Activated naive CD4-positive, alpha-beta T cell treated with anti-CD3 and anti-CD28 coated beads, Interleukin-2, amount 50 U/mL, for 72 hours (primary cell): ENCODE measurements around the gene SKA2. TPM values are rescaled to one million over a fixed set of nuclear protein-coding genes. Genes with fewer than 3 reads are reported as not detected.
"Not testable (repeated sequence)": the region's sequence is repeated elsewhere in the genome, so short reads cannot be mapped to it uniquely, and the experiment has no call there.

Source experiments
- ATAC-seq, 2 donors: fragments of 150-1000 bp; cut with Tn5 transposase; 2 replicates each; pipeline ENCODE4 v1.10.0; 2021; ENCODE audit warnings: mild to moderate bottlenecking in 2 of 2, moderate library complexity in 2 of 2
- DNase-seq, 2 donors: peaks; one replicate each; pipeline ENCODE4 v3.0.0; 2021 to 2022; ENCODE audit warnings: low spot score in 2 of 2
- H3K27ac Mint-ChIP-seq, 2 donors: one replicate each; pipeline ENCODE4 v1.8.0; 2022; ENCODE audit warnings: mild to moderate bottlenecking in 2 of 2, mixed read lengths in 2 of 2
- H3K36me3 Mint-ChIP-seq, 2 donors: one replicate each; pipeline ENCODE4 v1.8.0; 2022; ENCODE audit warnings: mixed read lengths in 2 of 2
- H3K9me3 Mint-ChIP-seq, 2 donors: one replicate each; pipeline ENCODE4 v1.8.0; 2022; ENCODE audit warnings: mixed read lengths in 2 of 2
- total RNA-seq, 2 donors: library from RNA; stranded (reverse); gene quantifications; one replicate each; pipeline ENCODE4 v1.2.3, GENCODE V29; 2022

SKA2 gene
- total RNA-seq, 2 donors from 2014 or later = 74.0 to 89.9 TPM

- Mint-ChIP-seq H3K27ac (no peak overlapping the region), H3K36me3 (no peaks in the 10 kb centered on the region), H3K9me3 (no peaks in the 10 kb centered on the region)
- no peak for DNase-seq
- no peak for ATAC-seq
Observed at GRCh38 chr17:59160157-59161025, 5.4 kb upstream of the SKA2 start.

GRCh38 chr17:59155439-59156177 is 622 bp upstream of the SKA2 start, which contains the start of gene PRR11:
PRR11 (plus strand) TSS chr17:59155746; CDS start chr17:59169753, 14,007 bp downstream.
- peaks cover 0 to 17% of the 10 kb centered on the region in 2 donors for H3K36me3 Mint-ChIP-seq
- H3K27ac Mint-ChIP-seq = no peak within 1 kb of the TSS
- H3K9me3 Mint-ChIP-seq = no peaks in the 10 kb centered on the region
- ATAC-seq (peak; percentile 88 to 92), DNase-seq (peak; percentile 83 to 96)

DNA sequence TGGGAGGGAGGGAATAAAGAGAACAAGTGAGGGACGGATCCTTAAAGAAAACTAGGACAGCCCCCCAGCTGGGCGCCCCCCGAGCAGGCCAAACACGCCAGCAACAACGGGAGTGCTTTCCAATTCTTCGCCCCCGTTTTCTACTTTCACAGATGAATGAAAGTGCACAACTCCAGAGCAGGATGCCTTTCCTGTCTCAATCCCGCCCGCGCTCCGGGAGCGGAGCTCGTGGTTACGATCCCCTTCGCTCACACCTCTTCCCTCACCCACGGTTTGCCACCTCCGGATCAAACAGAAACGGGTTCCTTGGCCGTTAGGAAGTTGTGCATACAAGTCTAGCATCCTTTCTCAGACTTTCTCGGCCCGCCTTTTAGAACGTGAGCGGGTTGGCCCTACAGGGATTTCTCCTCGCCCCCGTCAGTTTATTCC is 680 bp downstream of the SKA2 start:
- DNase-seq = peak; percentile 37 to 70
- no peak for ATAC-seq
- no peak overlapping the region for H3K27ac Mint-ChIP-seq
- no peaks in the 10 kb centered on the region for H3K9me3 Mint-ChIP-seq
- peaks cover 0 to 17% of the 10 kb centered on the region in 2 donors for H3K36me3 Mint-ChIP-seq

- Mint-ChIP-seq H3K36me3 (peaks cover 0 to 17% of the 10 kb centered on the region in 2 donors), H3K27ac (peak overlapping the region in 1 of 2 donors; percentile 47), H3K9me3 (no peaks in the 10 kb centered on the region)
- no peak for ATAC-seq
- DNase-seq = no peak
Observed at GRCh38 chr17:59152925-59153324, 2.1 kb downstream of the SKA2 start.

DNA sequence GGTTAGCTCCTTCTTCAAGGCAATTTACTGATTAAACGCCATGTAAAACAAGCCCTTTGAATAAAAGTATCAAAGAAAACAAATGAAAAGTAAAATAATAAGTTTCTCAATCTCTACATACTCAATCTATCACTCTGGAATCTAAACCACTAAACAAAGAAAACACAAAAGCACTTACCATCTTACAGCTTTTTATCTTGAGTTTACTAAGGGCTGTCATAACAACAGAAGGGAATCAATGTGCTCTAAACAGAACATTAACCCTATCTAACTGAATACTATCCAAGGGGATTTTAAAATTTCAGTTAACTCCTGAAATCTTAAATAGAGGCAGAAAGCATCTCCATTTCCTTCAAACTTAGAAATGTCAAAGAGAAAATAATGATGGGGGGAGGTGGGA is 3.4 kb downstream of the SKA2 start:
- H3K9me3 Mint-ChIP-seq = no peaks in the 10 kb centered on the region
- peaks cover 0 to 17% of the 10 kb centered on the region in 2 donors for H3K36me3 Mint-ChIP-seq
- no peak for ATAC-seq
- no peak overlapping the region for H3K27ac Mint-ChIP-seq
- DNase-seq = no peak

GRCh38 chr17:59151006-59151405 is 4.0 kb downstream of the SKA2 start:
- ATAC-seq (no peak), DNase-seq (no peak)
- Mint-ChIP-seq H3K36me3 (peaks cover 0 to 17% of the 10 kb centered on the region in 2 donors), H3K27ac (no peak overlapping the region), H3K9me3 (no peaks in the 10 kb centered on the region)

DNA sequence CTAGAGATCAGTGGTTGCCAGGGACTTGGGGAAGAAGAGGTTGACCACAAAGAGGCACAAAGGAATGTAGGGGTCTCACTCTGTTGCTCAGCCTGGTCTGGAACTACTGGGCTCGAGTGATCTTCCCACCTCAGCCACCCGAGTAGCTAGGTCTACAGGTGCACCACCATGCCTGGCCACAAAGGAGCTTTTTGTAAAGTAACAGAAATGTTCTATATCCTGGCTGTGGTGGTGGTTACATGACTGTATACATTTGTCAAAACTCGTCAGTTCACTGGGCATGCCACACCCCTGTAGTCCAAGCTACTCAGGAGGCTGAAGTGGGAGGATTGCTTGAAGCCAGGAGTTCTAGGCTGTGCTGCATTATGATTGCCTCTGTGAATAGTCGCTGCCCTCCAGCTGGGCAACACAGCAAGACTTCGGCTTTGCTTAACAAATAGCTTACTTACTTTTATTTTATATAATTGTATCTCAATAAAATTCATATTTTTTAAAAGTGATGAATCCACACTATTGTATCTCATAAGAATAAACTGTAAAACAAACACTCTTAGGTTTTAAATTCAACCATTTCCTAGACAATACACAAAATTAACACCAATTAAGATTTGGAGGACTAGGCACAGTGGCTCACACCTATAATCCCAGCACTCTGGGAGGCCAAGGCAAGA is 5.0 kb downstream of the SKA2 start:
- peaks cover 0 to 17% of the 10 kb centered on the region in 2 donors for H3K36me3 Mint-ChIP-seq
- ATAC-seq (peak; percentile 12 to 27), DNase-seq (no peak)
- no peak overlapping the region for H3K27ac Mint-ChIP-seq
- no peaks in the 10 kb centered on the region for H3K9me3 Mint-ChIP-seq

DNA sequence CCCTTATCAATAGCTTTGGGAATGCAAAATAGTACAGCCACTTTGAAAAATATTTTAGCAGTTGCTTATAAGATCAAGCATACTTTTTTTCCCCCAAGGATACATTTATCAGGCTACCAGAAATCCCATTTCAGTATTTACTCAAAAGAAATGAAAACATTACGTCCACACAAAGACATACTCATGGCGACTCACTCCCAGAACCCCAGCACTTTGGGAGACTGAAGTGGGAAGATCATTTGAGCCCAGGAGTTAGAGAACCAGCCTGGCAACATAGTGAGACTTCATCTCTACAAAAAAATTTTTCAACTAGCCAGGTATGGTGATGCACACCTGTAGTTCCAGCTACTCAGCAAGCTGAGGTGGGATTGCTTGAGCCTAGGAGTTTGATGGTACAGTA is 5.9 kb downstream of the SKA2 start:
- ATAC-seq (no peak), DNase-seq (no peak)
- Mint-ChIP-seq H3K27ac (no peak overlapping the region), H3K9me3 (no peaks in the 10 kb centered on the region), H3K36me3 (peaks cover 0 to 14% of the 10 kb centered on the region in 2 donors)

DNA sequence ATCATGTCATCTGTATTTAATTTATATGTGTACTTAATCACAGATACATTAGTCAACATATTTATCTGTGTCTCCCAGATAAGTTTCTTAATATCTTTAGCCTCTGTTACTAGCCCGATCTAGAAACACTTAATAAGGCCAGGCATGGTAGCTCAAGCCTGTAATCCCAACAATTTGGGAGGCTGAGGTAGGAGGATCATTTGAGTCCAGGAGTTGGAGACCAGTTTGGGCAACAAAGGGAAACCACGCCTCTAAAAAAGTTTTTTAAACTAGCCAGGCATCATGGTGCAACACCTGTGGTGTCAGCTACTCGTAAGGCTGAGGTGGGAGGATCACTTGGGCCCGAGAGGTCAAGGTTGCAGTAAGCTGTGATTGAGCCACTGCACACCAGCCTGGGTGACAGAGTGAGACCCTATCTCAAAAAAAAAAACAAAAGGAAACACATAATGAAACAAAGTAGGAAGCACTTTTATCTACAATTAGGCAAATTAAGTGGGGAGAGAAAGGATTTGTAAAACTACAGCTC is 9.4 kb downstream of the SKA2 start:
- H3K9me3 Mint-ChIP-seq = no peaks in the 10 kb centered on the region
- no peak for ATAC-seq
- DNase-seq = no peak
- H3K27ac Mint-ChIP-seq = no peak overlapping the region
- H3K36me3 Mint-ChIP-seq = no peaks in the 10 kb centered on the region

- H3K36me3 Mint-ChIP-seq = no peaks in the 10 kb centered on the region
- ATAC-seq = no peak
- no peak for DNase-seq
- no peak overlapping the region for H3K27ac Mint-ChIP-seq
- H3K9me3 Mint-ChIP-seq = no peaks in the 10 kb centered on the region
Observed at GRCh38 chr17:59141860-59142259, 13.1 kb downstream of the SKA2 start.

DNA sequence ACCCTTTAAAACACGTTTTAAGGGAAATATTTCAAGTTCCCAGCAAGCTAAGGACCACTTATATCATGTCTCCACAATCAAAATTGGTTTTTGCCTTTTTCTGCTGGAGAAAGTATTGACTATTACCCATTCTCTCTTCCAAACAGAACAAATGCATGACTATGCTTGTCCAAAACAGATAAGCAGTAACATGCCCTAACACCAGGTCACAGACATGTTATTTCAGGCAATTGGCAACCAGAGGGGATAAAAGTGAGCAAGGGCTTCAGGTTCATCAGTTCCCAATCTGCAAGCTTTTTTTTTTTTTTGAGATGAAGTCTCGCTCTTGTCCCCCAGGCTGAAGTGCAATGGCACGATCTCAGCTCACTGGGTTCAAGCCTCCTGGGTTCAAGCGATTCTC is 15.0 kb downstream of the SKA2 start:
- no peak overlapping the region for H3K27ac Mint-ChIP-seq
- DNase-seq = no peak

DNA sequence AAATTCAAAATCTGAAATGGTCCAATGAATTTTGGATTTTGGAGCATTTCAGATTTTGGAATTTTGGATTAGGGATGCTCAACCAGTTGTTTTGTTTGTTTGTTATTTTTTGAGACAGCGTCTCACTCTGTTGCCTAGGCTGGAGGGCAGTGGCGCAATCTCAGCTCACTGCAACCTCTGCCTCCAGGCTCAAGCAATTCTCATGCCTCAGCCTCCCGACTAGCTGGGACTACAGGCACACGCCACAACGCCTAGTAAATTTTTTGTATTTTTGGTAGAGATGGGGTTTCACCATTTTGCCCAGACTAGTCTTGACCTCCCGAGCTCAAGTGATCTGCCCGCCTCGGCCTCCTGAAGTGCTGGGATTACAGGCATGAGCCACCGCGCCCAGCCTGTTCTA is 16.6 kb downstream of the SKA2 start:
- not testable (repeated sequence) for ATAC-seq, H3K9me3 Mint-ChIP-seq, DNase-seq, H3K36me3 Mint-ChIP-seq, H3K27ac Mint-ChIP-seq

More for the DNA sequence above, 15.0 kb downstream of the SKA2 start:
- H3K9me3 Mint-ChIP-seq = no peaks in the 10 kb centered on the region
- H3K36me3 Mint-ChIP-seq = no peaks in the 10 kb centered on the region
- ATAC-seq = no peak

DNA sequence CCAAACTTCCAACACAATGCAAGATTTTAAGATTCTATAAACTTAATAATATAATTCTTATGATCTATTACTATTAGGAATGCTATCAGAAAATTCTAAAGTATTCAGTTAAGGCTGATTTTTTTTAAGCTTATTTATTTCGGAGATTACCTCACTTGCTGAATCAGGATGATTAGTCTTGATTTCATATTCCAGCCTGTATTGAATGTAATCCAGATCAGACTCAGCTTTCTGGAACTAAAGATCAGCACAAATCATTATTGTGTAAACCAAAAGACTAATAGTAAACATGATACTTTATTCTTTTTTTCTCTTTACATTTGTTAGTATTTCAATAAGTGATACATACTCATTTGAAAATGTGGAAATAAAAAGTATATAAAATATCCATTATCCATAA is 23.9 kb downstream of the SKA2 start:
- no peak overlapping the region for H3K27ac Mint-ChIP-seq
- H3K9me3 Mint-ChIP-seq = no peaks in the 10 kb centered on the region
- H3K36me3 Mint-ChIP-seq = peaks cover 0 to 6% of the 10 kb centered on the region in 2 donors
- ATAC-seq (no peak), DNase-seq (no peak)

GRCh38 chr17:59129814-59130213 is 25.2 kb downstream of the SKA2 start:
- Mint-ChIP-seq H3K36me3 (peaks cover 0 to 6% of the 10 kb centered on the region in 2 donors), H3K9me3 (no peaks in the 10 kb centered on the region), H3K27ac (no peak overlapping the region)
- DNase-seq = no peak
- ATAC-seq = no peak

- no peaks in the 10 kb centered on the region for H3K9me3 Mint-ChIP-seq
- peak overlapping the region in 1 of 2 donors; percentile 1 for H3K27ac Mint-ChIP-seq
- no peak for DNase-seq
- peaks cover 0 to 6% of the 10 kb centered on the region in 2 donors for H3K36me3 Mint-ChIP-seq
- peak in 1 of 2 donors; percentile 78 for ATAC-seq
Observed at GRCh38 chr17:59126809-59127417, 28.1 kb downstream of the SKA2 start.

DNA sequence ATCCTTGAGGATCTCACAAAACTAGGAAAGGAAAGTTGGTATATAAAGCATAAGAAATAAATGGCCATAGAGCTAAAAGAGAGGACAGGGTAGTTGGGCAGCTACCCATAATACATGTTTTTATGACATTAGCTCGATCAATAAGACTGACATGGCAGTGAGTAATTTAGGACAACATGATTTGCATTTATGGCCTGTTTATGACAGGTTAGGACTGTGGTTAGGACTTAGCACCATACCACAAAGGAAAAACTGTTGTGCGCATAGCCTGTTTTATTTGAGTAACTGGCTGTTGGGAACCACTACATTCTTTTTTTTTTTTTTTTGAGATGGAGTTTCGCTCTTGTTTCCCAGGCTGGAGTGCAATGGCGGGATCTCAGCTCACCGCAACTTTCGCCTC is 30.3 kb downstream of the SKA2 start:
- no peak for DNase-seq
- H3K27ac Mint-ChIP-seq = no peak overlapping the region
- peak; percentile 24 to 41 for ATAC-seq
- peaks cover 0 to 6% of the 10 kb centered on the region in 2 donors for H3K36me3 Mint-ChIP-seq
- no peaks in the 10 kb centered on the region for H3K9me3 Mint-ChIP-seq
